Prostate gland (tissue), 2 donors: ENCODE measurements around the gene ARL2BP.

Experiments
- CTCF ChIP-seq, 4 experiments: fragments of 200-600 bp in 2 of 4; fragments of 450-650 bp in 2 of 4; sonication (generic) in 2 of 4; IDR thresholded peaks; 1 replicate in 3 of 4; 2 replicates in 1 of 4; pipeline ENCODE4 v1.5.1; 2016 to 2019; ENCODE audit warnings: antibody characterized with exemption in 4 of 4, mild to moderate bottlenecking in 2 of 4, moderate library complexity in 2 of 4
- POLR2A ChIP-seq: fragments of 450-650 bp; IDR thresholded peaks from one replicate; pipeline ENCODE4 v1.6.1; 2016; ENCODE audit warnings: antibody characterized with exemption, mild to moderate bottlenecking

GRCh38 chr16:57281791-57282190 lies 36.7 kb downstream of the ARL2BP start:
- TF ChIP-seq CTCF (IDR thresholded peaks at IDR 0.05) = no peak
- TF ChIP-seq POLR2A = no peak
